Measurements from ENCODE around the gene PSRC1. TPM values are rescaled to one million over a fixed set of nuclear protein-coding genes. Genes with fewer than 3 reads are reported as not detected.

Gene PSRC1
- total RNA-seq, 1 experiment from 2014 or later = 39.4 TPM

- no peak for DNase-seq (ENCODE audit: low spot score)
Measured at GRCh38 chr1:109272021-109272799, 10.7 kb downstream of the PSRC1 start.

- no peak for DNase-seq (ENCODE audit: low spot score)
Measured at GRCh38 chr1:109271458-109271857, 11.5 kb downstream of the PSRC1 start.

GRCh38 chr1:109270623-109271317 is 12.2 kb downstream of the PSRC1 start:
- no peak for DNase-seq (ENCODE audit: low spot score)

DNA sequence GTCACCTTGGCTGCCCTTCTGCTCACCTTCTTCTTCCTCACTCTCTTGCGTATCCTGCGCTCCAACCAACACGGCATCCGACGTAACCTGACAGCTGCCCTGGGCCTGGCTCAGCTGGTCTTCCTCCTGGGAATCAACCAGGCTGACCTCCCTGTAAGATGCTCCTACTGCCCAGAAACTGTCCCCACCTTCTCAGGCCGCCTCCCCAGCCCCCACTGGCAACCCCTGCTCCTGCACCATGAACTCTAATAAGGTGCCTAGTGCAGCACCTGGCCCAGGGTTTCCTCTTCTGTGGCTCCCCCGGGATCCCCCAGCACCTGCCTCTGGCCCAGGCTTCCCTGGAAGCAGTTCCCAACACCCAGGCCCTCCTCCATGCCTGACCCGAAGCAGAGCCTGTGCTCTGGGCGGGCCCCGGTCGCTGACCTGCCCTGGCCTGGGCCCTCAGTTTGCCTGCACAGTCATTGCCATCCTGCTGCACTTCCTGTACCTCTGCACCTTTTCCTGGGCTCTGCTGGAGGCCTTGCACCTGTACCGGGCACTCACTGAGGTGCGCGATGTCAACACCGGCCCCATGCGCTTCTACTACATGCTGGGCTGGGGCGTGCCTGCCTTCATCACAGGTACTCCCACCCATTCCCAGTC is 12.8 kb downstream of the PSRC1 start:
- no peak for DNase-seq (ENCODE audit: low spot score)

DNA sequence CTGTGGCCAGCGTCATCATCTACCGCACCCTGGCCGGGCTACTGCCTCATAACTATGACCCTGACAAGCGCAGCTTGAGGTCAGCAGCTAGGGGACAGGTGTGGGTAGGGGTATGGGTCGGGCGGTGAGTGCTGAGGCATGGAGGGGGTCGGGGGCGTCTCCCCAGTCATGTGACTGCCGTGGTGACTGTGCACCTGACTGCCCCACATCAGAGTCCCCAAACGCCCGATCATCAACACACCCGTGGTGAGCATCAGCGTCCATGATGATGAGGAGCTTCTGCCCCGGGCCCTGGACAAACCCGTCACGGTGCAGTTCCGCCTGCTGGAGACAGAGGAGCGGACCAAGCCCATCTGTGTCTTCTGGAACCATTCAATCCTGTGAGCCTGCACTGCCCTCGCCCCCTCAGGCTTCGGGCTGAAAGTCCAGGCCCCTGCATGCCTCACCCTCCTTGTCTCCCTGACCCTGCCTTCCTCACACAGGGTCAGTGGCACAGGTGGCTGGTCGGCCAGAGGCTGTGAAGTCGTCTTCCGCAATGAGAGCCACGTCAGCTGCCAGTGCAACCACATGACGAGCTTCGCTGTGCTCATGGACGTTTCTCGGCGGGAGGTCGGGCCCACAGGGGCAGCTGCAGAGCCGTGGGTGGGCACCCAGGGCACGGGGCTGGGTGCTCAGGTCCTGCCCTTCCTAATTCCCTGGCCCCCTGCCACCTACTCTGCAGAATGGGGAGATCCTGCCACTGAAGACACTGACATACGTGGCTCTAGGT is 13.5 kb downstream of the PSRC1 start:
- no peak for DNase-seq (ENCODE audit: low spot score)

DNA sequence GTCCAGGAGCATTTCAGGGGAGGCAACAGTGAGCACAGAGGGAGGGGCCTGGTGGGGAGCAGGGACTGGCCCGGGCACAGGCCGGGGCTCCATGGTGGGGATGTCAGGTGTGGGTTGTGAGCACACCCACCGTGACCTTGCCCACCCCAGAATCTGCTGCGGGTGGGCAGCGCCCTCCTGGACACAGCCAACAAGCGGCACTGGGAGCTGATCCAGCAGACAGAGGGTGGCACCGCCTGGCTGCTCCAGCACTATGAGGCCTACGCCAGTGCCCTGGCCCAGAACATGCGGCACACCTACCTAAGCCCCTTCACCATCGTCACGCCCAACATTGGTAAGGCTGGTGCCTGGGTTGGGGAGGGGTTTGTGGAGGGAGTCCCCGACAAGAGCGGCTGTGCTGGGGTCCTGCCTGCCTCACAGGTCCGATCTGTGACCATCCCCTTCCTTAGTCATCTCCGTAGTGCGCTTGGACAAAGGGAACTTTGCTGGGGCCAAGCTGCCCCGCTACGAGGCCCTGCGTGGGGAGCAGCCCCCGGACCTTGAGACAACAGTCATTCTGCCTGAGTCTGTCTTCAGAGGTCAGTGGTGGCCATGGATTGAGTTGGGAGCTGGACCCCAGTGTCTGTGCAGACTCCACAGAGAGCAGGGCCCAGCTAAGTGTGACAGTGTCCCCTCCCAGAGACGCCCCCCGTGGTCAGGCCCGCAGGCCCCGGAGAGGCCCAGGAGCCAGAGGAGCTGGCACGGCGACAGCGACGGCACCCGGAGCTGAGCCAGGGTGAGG is 14.3 kb downstream of the PSRC1 start:
- no peak for DNase-seq (ENCODE audit: low spot score)

DNA sequence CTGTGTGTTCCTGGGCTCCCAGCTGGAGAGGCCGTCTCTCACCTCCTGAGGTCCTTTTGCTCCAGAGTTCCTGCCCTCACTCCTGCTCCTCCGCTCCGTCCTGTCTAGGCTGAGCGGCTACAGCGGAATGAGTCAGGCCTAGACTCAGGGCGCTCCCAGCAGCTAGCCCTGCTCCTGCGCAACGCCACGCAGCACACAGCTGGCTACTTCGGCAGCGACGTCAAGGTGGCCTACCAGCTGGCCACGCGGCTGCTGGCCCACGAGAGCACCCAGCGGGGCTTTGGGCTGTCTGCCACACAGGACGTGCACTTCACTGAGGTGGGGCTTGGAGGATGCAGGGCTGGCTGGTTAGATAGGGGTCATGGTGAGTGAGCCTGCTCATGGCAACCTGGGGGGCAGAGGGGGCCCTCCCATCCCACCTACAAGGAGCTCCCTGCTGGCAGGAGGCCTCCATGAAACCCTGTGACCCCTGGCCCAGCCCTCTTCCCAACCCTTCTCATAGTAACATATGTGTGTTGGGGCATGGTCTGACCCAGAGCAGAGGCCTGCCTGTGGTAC is 15.1 kb downstream of the PSRC1 start:
- DNase-seq (ENCODE audit: low spot score) = no peak

DNA sequence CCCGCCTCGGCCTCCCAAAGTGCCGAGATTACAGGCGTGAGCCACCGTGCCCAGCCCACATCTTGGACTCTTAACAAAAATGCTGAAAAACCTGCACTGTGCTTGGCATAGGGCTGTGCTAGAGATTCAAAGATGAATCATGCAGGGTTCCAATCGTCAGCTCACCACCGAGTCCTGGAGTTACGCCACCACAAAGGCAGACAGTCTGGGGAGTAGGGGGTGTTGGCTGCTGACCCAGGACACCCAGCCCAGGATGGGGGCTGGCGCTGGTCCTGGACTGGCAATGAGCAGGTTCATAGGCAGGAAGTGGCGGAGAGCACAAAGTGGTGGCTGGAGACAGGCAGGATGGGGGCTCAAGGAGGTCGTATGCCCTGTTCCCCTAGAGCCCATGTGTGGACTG is 16.0 kb downstream of the PSRC1 start:
- DNase-seq (ENCODE audit: low spot score) = no peak

- no peak for DNase-seq (ENCODE audit: low spot score)
Measured at GRCh38 chr1:109265741-109266330, 17.1 kb downstream of the PSRC1 start.

- no peak for DNase-seq (ENCODE audit: low spot score)
Measured at GRCh38 chr1:109265016-109265415, 17.9 kb downstream of the PSRC1 start.

DNA sequence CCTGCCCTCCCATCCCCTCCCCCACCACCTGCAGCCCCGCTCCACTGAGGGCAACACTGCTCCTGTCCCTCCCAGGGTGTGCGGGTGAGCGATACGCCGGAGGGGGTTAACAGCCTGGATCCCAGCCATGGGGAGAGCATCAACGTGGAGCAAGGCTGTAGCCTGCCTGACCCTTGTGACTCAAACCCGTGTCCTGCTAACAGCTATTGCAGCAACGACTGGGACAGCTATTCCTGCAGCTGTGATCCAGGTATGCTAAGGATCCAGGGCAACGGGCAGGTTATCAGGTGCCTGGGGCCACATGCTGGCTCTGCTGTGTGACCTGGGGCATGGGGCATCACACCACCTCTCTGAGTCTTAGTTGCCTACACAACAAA is 18.6 kb downstream of the PSRC1 start:
- DNase-seq (ENCODE audit: low spot score) = no peak

DNA sequence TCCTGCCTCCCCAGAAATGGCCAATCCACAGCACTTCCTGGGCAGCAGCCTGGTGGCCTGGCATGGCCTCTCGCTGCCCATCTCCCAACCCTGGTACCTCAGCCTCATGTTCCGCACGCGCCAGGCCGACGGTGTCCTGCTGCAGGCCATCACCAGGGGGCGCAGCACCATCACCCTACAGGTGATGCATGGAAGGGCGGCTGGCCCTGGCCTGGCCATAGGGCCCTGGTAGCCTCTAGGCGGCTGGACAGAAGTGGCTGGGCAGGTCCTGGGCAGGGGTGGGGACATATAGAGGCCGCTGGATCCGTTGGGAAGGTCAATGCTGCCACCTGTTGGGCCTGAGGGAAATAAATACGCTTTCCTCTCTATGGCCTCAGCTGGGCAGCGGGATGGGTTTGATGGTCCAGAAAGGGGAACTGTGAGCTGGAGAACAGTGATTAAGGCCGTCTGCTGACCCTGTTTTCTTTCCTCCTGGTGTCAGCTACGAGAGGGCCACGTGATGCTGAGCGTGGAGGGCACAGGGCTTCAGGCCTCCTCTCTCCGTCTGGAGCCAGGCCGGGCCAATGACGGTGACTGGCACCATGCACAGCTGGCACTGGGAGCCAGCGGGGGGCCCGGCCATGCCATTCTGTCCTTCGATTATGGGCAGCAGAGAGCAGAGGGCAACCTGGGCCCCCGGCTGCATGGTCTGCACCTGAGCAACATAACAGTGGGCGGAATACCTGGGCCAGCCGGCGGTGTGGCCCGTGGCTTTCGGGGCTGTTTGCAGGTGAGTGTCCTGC is 19.2 kb downstream of the PSRC1 start:
- peak; percentile 73 for DNase-seq (ENCODE audit: low spot score)

GRCh38 chr1:109263234-109263596 is 19.7 kb downstream of the PSRC1 start:
- no peak for DNase-seq (ENCODE audit: low spot score)

GRCh38 chr1:109262231-109263055 is 20.5 kb downstream of the PSRC1 start:
- DNase-seq (ENCODE audit: low spot score) = no peak

- no peak for DNase-seq (ENCODE audit: low spot score)
Measured at GRCh38 chr1:109261578-109261977, 21.4 kb downstream of the PSRC1 start.

GRCh38 chr1:109261006-109261405 is 21.9 kb downstream of the PSRC1 start:
- no peak for DNase-seq (ENCODE audit: low spot score)

DNA sequence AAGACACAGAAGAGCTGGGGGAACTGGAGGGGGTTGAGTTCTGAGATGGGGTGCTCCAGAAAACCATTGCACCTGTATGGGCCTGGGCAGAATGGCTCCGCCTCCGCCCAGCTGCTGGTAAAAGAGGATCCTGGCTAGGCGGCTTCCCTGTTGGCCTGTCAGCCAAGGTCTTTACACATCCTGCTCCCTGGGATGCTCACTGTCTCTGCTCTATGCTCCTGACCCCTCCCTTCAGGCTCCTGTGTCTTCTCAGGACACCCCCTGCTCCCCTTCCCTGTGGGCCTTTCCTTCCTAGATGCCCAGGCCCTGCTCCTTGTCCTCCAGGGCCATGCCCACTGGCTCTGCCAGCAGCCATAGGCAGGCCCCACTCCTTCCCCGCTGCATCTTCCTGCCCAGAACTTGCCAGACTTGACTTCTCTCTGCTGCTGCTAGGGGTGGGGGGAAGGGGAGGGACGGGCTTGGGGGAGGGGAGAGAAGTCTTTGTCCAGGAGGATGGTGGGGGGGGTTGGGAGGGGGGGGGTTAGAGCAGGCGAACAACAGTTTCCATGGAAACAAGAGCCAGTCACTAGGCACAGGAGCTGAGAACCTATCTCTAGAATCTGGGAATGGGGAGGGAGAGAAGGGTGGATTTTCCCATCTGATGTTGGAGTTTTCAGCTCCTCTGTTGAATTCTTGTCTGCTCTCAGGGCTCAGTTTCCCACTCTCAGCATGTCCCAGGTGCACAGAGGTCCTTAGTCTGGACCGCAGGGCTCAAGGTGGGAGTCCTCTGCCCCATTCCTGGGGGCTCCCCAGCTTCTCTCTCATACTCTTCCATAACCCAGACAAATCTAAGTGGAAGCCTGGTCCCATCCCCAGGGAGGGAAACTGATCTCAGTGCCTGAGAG is 23.0 kb downstream of the PSRC1 start:
- no peak for DNase-seq (ENCODE audit: low spot score)
